HL-60 (cell line): ENCODE data around the gene TIGAR.

Experiments used
- DNase-seq, 2 experiments: peaks; one replicate each; pipeline ENCODE4 v3.0.0-alpha.2; 2010 to 2020; ENCODE audit warnings: low read depth in 1 of 2, low spot score in 1 of 2
- H3K27ac ChIP-seq: fragments of 250-450 bp; sonication (Bioruptor Pico); replicated peaks from 2 replicates; pipeline ENCODE4 v1.5.1; 2020; ENCODE audit warnings: mild to moderate bottlenecking, moderate library complexity
- H3K27me3 ChIP-seq: fragments of 250-450 bp; sonication (Bioruptor Pico); 2 replicates; pipeline ENCODE4 v1.5.1; 2021; ENCODE audit warnings: mild to moderate bottlenecking, moderate library complexity; ENCODE audit not compliant: insufficient read depth, poor library complexity, severe bottlenecking
- H3K4me3 ChIP-seq: replicated peaks from 2 replicates; pipeline ENCODE4 v1.5.1; 2011; ENCODE audit warnings: mild to moderate bottlenecking, control low read depth, low read length; ENCODE audit not compliant: insufficient read depth
- CTCF ChIP-seq: IDR thresholded peaks from one replicate; pipeline ENCODE4 v1.5.1; 2011; ENCODE audit warnings: low read length, control low read depth, inconsistent platforms; ENCODE audit not compliant: insufficient read depth
- GABPA ChIP-seq: IDR thresholded peaks from 2 replicates; pipeline ENCODE4 v1.6.1; 2012; ENCODE audit warnings: low read depth
- POLR2AphosphoS5 ChIP-seq: IDR thresholded peaks from 2 replicates; pipeline ENCODE4 v1.6.1; 2012; ENCODE audit warnings: low read depth
- REST ChIP-seq: IDR thresholded peaks from 2 replicates; pipeline ENCODE4 v1.6.1; 2012; ENCODE audit warnings: low read depth; ENCODE audit not compliant: insufficient replicate concordance
- SPI1 ChIP-seq: IDR thresholded peaks from 2 replicates; pipeline ENCODE4 v1.6.1; 2012; ENCODE audit warnings: low read depth, mild to moderate bottlenecking, borderline replicate concordance

The TIGAR gene

GRCh38 chr12:4380332-4380731 lies 59.3 kb downstream of the TIGAR start:
- DNase-seq: no peak
- H3K4me3 ChIP-seq: no peak overlapping the region
- H3K27me3 ChIP-seq: peaks cover 22% of the 10 kb centered on the region
- H3K27ac ChIP-seq: no peak overlapping the region
- TF ChIP-seq GABPA (no peak), CTCF (no peak), REST (no peak), SPI1 (no peak), POLR2AphosphoS5 (no peak)

- Histone ChIP-seq H3K4me3 (no peak overlapping the region), H3K27me3 (peaks cover 17% of the 10 kb centered on the region), H3K27ac (no peak overlapping the region)
- TF ChIP-seq POLR2AphosphoS5: no peak
- TF ChIP-seq GABPA: no peak
- no peak for TF ChIP-seq REST
- TF ChIP-seq SPI1: no peak
- no peak for TF ChIP-seq CTCF
- DNase-seq: peak in 1 of 2 experiments; percentile 6
Observed at GRCh38 chr12:4383304-4383865, 62.4 kb downstream of the TIGAR start.

GRCh38 chr12:4386801-4387200 lies 65.8 kb downstream of the TIGAR start:
- Histone ChIP-seq H3K27me3 (no peaks in the 10 kb centered on the region), H3K27ac (no peak overlapping the region), H3K4me3 (no peak overlapping the region)
- DNase-seq: no peak
- TF ChIP-seq SPI1 (no peak), REST (no peak), POLR2AphosphoS5 (no peak), GABPA (no peak), CTCF (no peak)
